ENCODE measurements around the gene EIF3CL. TPM values are rescaled to one million over a fixed set of nuclear protein-coding genes. Genes with fewer than 3 reads are reported as not detected.
"Not testable (repeated sequence)": the region's sequence is repeated elsewhere in the genome, so short reads cannot be mapped to it uniquely, and the experiment has no call there.

Gene EIF3CL
- total RNA-seq, 1 experiment from 2014 or later = 104 TPM

- H3K27me3 ChIP-seq (ENCODE audit: insufficient read depth, low read length); POLR2A ChIA-PET; H3K4me2 ChIP-seq (ENCODE audit: low read length); intact Hi-C loops (cut with micrococcal nuclease); H4K20me1 ChIP-seq (ENCODE audit: insufficient read depth); CTCF ChIA-PET; H3K36me3 ChIP-seq (ENCODE audit: control insufficient read depth in 1 of 2, insufficient read depth in 2 of 2, low read length in 2 of 2); ATAC-seq; H2AFZ ChIP-seq (ENCODE audit: low read depth, low read length, poor library complexity, severe bottlenecking); H3K9me3 ChIP-seq (ENCODE audit: control insufficient read depth in 1 of 2, insufficient read depth in 1 of 2, low read depth in 1 of 2, low read length in 2 of 2); H3K9me2 ChIP-seq (ENCODE audit: insufficient read depth); DNase-seq (ENCODE audit: low read depth, low spot score); H3K27ac ChIP-seq (ENCODE audit: low read depth, low read length); H3K4me1 ChIP-seq (ENCODE audit: control insufficient read depth in 1 of 2, insufficient read depth in 2 of 2, low read length in 2 of 2); H3K4me3 ChIP-seq (replicated peaks in 1 of 2; ENCODE audit: low read depth in 1 of 2, low read length in 2 of 2); H3K79me2 ChIP-seq (ENCODE audit: insufficient read depth, low read length); H3K9ac ChIP-seq (ENCODE audit: low read length); RAD21 ChIA-PET (ENCODE audit: low non-redundant PET in 1 of 2, low total read pairs in 2 of 2, uncharacterized antibody in 2 of 2, unreplicated experiment in 2 of 2); BruUV-seq (replicated peaks): not testable (repeated sequence)
These were observed 71.0 kb downstream of the EIF3CL start for GRCh38 chr16:28332632-28333031.

- H3K4me1 ChIP-seq (ENCODE audit: control insufficient read depth in 1 of 2, insufficient read depth in 2 of 2, low read length in 2 of 2); RAD21 ChIA-PET (ENCODE audit: low non-redundant PET in 1 of 2, low total read pairs in 2 of 2, uncharacterized antibody in 2 of 2, unreplicated experiment in 2 of 2); ATAC-seq; H4K20me1 ChIP-seq (ENCODE audit: insufficient read depth); H3K36me3 ChIP-seq (ENCODE audit: control insufficient read depth in 1 of 2, insufficient read depth in 2 of 2, low read length in 2 of 2); POLR2A ChIA-PET; DNase-seq (ENCODE audit: low read depth, low spot score); H3K4me3 ChIP-seq (replicated peaks in 1 of 2; ENCODE audit: low read depth in 1 of 2, low read length in 2 of 2); H3K27ac ChIP-seq (ENCODE audit: low read depth, low read length); H3K9ac ChIP-seq (ENCODE audit: low read length); BruUV-seq (replicated peaks); H3K27me3 ChIP-seq (ENCODE audit: insufficient read depth, low read length); H3K9me2 ChIP-seq (ENCODE audit: insufficient read depth); H2AFZ ChIP-seq (ENCODE audit: low read depth, low read length, poor library complexity, severe bottlenecking); CTCF ChIA-PET; H3K9me3 ChIP-seq (ENCODE audit: control insufficient read depth in 1 of 2, insufficient read depth in 1 of 2, low read depth in 1 of 2, low read length in 2 of 2); intact Hi-C loops (cut with micrococcal nuclease); H3K4me2 ChIP-seq (ENCODE audit: low read length); H3K79me2 ChIP-seq (ENCODE audit: insufficient read depth, low read length): not testable (repeated sequence)
These were observed 72.7 kb downstream of the EIF3CL start for GRCh38 chr16:28330981-28331380.

- RAD21 ChIA-PET (ENCODE audit: low non-redundant PET in 1 of 2, low total read pairs in 2 of 2, uncharacterized antibody in 2 of 2, unreplicated experiment in 2 of 2); intact Hi-C loops (cut with micrococcal nuclease); H3K4me1 ChIP-seq (ENCODE audit: control insufficient read depth in 1 of 2, insufficient read depth in 2 of 2, low read length in 2 of 2); H3K9ac ChIP-seq (ENCODE audit: low read length); DNase-seq (ENCODE audit: low read depth, low spot score); BruUV-seq (replicated peaks); H3K79me2 ChIP-seq (ENCODE audit: insufficient read depth, low read length); H3K36me3 ChIP-seq (ENCODE audit: control insufficient read depth in 1 of 2, insufficient read depth in 2 of 2, low read length in 2 of 2); H3K27me3 ChIP-seq (ENCODE audit: insufficient read depth, low read length); H3K27ac ChIP-seq (ENCODE audit: low read depth, low read length); H3K4me3 ChIP-seq (replicated peaks in 1 of 2; ENCODE audit: low read depth in 1 of 2, low read length in 2 of 2); H2AFZ ChIP-seq (ENCODE audit: low read depth, low read length, poor library complexity, severe bottlenecking); H3K9me2 ChIP-seq (ENCODE audit: insufficient read depth); POLR2A ChIA-PET; CTCF ChIA-PET; H3K9me3 ChIP-seq (ENCODE audit: control insufficient read depth in 1 of 2, insufficient read depth in 1 of 2, low read depth in 1 of 2, low read length in 2 of 2); H4K20me1 ChIP-seq (ENCODE audit: insufficient read depth); H3K4me2 ChIP-seq (ENCODE audit: low read length): not testable (repeated sequence)
- ATAC-seq = peak; percentile 66
These were observed 73.4 kb downstream of the EIF3CL start for GRCh38 chr16:28330232-28330631.

Small RNAs within 50 kb of the gene (microRNA-seq; reads per million reads assigned to microRNA genes)
- gene MIR6862-1 (ENCODE audit: borderline number of aligned reads) = not detected

Other genes starting within 250 kb of the EIF3CL start
- 162 TPM for gene XPO6, start 191.9 kb downstream of the EIF3CL start, total RNA-seq (2021; ENCODE audit: unreplicated experiment)
- gene SBK1, start 111.3 kb downstream of the EIF3CL start, total RNA-seq (2021; ENCODE audit: unreplicated experiment) = 19.2 TPM
- 2.1 TPM for gene NPIPB6, start 40.3 kb downstream of the EIF3CL start, total RNA-seq (2021; ENCODE audit: unreplicated experiment)
- 0.20 TPM for gene NPIPB7, start 68.5 kb upstream of the EIF3CL start, total RNA-seq (2021; ENCODE audit: unreplicated experiment)
- 19.9 TPM for gene CLN3, start 88.2 kb upstream of the EIF3CL start, total RNA-seq (2021; ENCODE audit: unreplicated experiment)
- 0.05 TPM for gene APOBR, start 90.8 kb upstream of the EIF3CL start, total RNA-seq (2021; ENCODE audit: unreplicated experiment)
- not detected for gene IL27, start 103.0 kb upstream of the EIF3CL start, total RNA-seq (2021; ENCODE audit: unreplicated experiment)
- gene NUPR1, start 135.1 kb upstream of the EIF3CL start, total RNA-seq (2021; ENCODE audit: unreplicated experiment) = 2.2 TPM
- 19.7 TPM for gene SGF29, start 150.1 kb upstream of the EIF3CL start, total RNA-seq (2021; ENCODE audit: unreplicated experiment)
- gene SULT1A2, start 193.2 kb upstream of the EIF3CL start, total RNA-seq (2021; ENCODE audit: unreplicated experiment) = 1.9 TPM
- gene SULT1A1, start 206.2 kb upstream of the EIF3CL start, total RNA-seq (2021; ENCODE audit: unreplicated experiment) = 23.1 TPM
- 0.79 TPM for gene NPIPB8, start 234.2 kb upstream of the EIF3CL start, total RNA-seq (2021; ENCODE audit: unreplicated experiment)

Data from HCT116 (cell line).